Hematopoietic multipotent progenitor cell treated with erythropoietin and hydrocortisone succinate and interleukin-3 and kit ligand, for 17 days (in vitro differentiated cells): ENCODE measurements around the gene WDFY4.

Experiments used
- DNase-seq: peaks from one replicate; pipeline ENCODE4 v3.0.0-alpha.2; 2015; ENCODE audit warnings: low spot score

The WDFY4 gene

GRCh38 chr10:48910548-48910947 lies 225.9 kb downstream of the WDFY4 start:
- no peak for DNase-seq

DNA sequence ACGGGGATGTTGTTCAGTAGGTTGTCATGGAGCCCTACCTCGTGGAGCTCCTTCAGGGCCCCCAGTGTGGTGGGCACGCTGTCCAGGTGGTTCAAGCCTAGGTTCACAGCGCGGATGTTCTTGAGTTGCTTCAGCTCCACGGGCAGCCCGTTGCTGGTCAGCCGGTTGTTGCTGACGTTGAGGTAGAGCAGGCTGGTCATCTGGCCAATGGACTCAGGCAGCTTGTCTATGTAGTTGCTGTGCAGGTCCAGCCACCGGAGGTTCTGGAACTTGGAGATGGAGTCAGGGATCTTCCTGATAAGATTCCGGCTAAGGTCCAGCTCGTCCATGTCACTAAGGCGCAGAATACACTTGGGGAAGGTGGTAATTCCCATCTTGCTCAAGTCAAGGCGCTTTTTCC lies 229.0 kb downstream of the WDFY4 start:
- no peak for DNase-seq

DNA sequence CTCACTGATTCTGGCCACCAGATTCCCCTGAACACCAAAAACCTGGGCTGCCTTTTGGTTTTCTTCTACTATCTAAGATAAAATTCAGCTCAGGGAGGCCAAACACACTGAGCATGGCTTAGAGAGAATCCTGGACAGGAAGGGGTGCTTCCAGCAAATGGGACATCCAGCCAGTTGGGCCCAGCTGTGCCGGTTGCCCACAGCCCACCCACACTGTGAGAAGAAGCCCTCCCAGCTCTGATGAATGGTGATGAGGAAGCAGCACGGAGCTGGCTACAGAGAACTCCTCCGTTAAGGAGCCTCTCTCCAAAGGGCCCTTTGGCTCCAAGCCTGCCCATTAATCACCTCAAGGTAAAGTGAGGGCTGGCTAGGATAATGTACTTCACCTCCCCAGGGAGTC lies 239.1 kb downstream of the WDFY4 start:
- DNase-seq, result no peak

- DNase-seq, result no peak
Observed at GRCh38 chr10:48924988-48925387, 240.3 kb downstream of the WDFY4 start.

GRCh38 chr10:48926255-48926654 lies 241.6 kb downstream of the WDFY4 start:
- no peak for DNase-seq

GRCh38 chr10:48926764-48927540 lies 242.3 kb downstream of the WDFY4 start:
- no peak for DNase-seq

- DNase-seq, result no peak
Observed at GRCh38 chr10:48929413-48929990, 244.8 kb downstream of the WDFY4 start.

GRCh38 chr10:48931188-48931587 lies 246.5 kb downstream of the WDFY4 start:
- no peak for DNase-seq

- no peak for DNase-seq
Observed at GRCh38 chr10:48932831-48933664, 248.4 kb downstream of the WDFY4 start.

DNA sequence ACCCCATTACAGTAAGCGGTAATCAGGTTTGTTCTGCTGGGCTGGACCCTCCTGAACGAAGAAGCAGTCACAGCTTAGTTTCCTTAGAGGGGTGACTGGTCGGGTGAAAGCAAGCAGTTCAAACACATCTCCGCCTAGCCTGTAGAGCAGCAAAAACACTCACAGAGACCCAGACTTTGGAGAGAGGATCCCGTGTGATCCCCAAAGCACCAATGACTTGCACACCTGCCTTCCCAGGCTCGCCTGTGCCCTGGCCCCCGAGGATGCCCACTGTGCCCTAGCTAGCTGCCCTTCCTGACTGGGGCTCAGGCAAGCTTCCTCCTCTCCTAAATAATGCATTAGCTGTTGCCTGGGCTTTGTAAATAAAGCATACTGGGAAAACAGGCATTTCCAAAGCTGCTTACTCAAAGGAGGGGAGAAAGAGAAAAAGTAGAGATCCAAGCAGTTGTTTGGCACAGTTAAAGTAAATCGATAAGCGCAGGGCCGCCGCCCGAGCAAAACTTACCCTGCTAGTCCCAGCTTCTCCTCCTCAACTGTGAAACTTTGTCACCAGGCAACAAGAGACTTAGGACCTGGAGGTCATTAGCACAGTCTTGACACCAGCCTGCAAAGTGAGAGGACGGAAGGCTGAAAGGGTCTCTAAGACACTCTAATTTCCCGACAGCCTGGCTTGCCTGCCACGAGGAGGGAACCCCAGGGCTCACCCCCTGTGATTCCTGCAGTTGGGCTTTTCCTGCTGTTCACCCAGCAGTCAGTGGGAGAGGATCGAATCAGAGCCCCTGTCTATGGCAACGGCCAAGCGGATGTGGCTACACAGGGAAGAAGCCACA lies 250.2 kb downstream of the WDFY4 start:
- DNase-seq, result no peak

- no peak for DNase-seq
Observed at GRCh38 chr10:48935577-48935976, 250.9 kb downstream of the WDFY4 start.

GRCh38 chr10:48937796-48938195 lies 253.1 kb downstream of the WDFY4 start:
- DNase-seq, result no peak

DNA sequence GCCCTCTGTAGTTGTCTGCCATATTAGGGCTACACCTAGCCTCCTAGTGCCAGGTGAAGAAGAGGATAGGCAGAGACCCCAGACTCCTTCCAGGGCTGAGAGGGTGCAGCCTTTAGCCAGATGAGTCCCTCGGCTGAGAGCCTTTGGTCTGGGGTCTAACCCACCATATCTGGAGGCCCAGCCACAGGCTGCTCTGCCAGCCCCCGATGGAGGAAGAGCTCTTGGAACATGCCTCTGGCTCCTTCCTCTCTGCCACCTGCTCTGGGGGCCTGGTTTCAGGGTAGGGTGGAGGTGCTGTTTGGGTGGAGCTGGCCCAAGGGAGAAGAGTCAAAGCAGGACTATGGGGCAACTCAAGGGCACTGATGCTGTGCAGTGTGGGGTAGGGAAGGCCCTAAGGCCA lies 253.6 kb downstream of the WDFY4 start:
- DNase-seq, result no peak

DNA sequence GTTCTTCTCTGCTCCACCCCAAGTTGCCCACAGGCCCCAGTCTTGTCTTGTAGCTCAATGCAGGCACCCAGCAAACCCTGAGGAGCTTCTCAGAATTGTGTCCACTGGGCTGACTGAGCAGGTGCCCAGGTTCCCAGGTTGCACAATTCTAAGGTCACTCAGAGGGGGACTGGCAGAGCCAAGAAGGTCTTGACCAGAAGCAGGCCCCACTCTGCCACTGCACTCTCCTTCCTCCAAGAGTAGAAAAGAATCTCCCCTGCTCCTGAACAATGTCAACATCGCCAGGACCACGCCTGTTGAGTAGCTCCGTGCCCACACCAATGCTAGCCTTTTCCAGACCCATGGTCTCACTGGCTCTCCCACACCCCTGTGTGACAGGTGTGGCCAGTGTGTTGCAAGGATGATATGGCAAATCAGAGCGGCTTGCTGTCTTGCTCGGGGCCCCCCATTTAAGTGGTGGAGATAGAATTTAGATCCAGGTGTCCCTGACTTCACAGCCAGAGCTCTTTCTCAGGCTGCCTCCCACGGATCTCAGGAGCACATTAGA lies 254.4 kb downstream of the WDFY4 start:
- DNase-seq, result no peak

GRCh38 chr10:48939790-48940325 lies 255.2 kb downstream of the WDFY4 start, which contains the start of gene LRRC18:
LRRC18 (minus strand) TSS chr10:48939840; CDS start chr10:48914155, 25,685 bp downstream.
- DNase-seq, result no peak

- no peak for DNase-seq
Observed at GRCh38 chr10:48940372-48940771, 255.7 kb downstream of the WDFY4 start.

- DNase-seq, result no peak
Observed at GRCh38 chr10:48940958-48941357, 256.3 kb downstream of the WDFY4 start.

- DNase-seq, result no peak
Observed at GRCh38 chr10:48941427-48942075, 256.9 kb downstream of the WDFY4 start.

DNA sequence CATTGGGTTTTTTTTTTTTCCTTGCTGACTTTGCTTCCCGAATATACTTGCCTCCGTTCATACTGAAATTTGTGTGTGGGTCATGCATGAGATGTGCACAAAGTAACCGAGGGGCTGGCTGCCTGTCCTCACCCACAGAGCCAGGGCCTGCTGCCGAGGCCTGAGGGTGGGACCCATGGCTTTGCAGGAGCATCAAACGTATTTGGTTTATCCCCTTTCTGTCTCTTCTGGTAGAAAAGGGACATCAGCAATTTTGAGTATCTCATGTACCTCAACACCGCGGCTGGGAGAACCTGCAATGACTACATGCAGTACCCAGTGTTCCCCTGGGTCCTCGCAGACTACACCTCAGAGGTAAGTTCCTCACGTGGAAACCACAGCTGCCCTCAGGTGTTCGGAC lies 258.4 kb downstream of the WDFY4 start:
- DNase-seq, result no peak

GRCh38 chr10:48944171-48944570 lies 259.5 kb downstream of the WDFY4 start:
- DNase-seq, result no peak
